ENCODE measurements around the gene ADAMTS15. TPM values are rescaled to one million over a fixed set of nuclear protein-coding genes. Genes with fewer than 3 reads are reported as not detected.

ADAMTS15 gene
- total RNA-seq, 1 donor from 2014 or later: not detected

DNA sequence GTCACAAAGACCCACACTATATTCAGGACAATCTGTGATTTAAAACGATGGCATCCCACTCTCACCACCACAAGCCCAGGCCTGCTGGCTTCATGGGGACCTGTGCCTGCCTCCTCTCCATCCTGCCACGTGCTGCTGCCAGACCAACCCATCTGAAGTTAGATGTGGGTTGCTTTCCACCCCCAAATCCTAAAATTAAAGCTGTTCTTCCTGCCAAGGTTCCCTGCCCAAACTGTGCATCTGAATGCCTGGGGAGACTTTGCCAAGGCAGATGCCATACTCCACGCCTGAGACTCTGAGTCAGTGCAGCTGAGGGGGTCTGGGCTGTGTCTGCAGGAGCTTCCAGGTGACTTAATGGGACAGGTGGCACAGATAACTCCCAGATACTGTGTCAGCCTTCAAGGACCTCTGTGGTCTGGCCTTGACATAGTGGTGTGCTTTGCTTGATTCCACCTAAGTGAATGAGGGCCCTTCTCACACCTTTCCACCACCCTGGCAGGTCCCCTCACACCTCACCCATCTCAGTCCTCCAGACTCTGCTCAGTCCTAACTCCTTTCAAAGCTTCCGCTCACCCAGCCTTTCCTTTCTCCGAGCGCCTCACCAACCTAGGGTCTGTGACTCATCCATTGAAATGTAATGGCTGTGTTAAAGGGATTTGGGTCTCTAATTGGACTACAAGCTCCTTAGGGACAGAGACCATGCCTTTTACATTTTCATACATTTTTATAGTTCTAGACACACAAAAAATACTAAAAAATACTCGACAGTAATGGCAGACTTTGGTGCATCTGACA, 38.7 kb upstream of the ADAMTS15 start:
- H3K27me3 Mint-ChIP-seq (ENCODE audit: low read depth): peaks cover 6% of the 10 kb centered on the region
- H3K27ac Mint-ChIP-seq: no peak overlapping the region
- H3K4me3 Mint-ChIP-seq (ENCODE audit: low read depth): no peak overlapping the region
- intact Hi-C loops (cut with micrococcal nuclease): no loop called here
- peaks cover 2% of the 10 kb centered on the region for H3K4me1 Mint-ChIP-seq (ENCODE audit: low read depth)
- H3K36me3 Mint-ChIP-seq (ENCODE audit: low read depth): no peaks in the 10 kb centered on the region
- DNase-seq (ENCODE audit: low spot score): no peak
- H3K9me3 Mint-ChIP-seq: no peaks in the 10 kb centered on the region

DNA sequence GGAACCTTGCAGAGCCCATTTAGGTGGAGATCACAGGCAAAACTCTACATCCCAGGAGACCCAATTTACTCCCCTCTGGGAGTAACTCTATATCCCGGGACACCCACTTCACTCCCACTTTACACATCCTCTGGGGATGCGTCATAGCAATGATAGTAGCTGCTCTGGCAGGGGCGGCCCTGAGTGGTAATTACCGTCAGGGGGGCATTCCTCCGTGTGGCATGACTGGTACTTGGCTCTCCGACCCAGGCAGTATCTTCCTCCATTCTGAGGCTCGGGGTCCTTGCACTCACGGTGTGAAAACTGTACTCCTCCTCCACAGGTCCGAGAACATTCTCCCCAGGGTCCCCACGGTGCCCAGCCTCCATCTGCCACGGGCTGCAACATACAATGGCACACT, 37.2 kb upstream of the ADAMTS15 start:
- intact Hi-C loops (cut with micrococcal nuclease): no loop called here
- no peak for DNase-seq (ENCODE audit: low spot score)
- Mint-ChIP-seq H3K36me3 (ENCODE audit: low read depth) (no peaks in the 10 kb centered on the region), H3K4me1 (ENCODE audit: low read depth) (peaks cover 2% of the 10 kb centered on the region), H3K27ac (no peak overlapping the region), H3K27me3 (ENCODE audit: low read depth) (peaks cover 6% of the 10 kb centered on the region), H3K9me3 (no peaks in the 10 kb centered on the region), H3K4me3 (ENCODE audit: low read depth) (no peak overlapping the region)

DNA sequence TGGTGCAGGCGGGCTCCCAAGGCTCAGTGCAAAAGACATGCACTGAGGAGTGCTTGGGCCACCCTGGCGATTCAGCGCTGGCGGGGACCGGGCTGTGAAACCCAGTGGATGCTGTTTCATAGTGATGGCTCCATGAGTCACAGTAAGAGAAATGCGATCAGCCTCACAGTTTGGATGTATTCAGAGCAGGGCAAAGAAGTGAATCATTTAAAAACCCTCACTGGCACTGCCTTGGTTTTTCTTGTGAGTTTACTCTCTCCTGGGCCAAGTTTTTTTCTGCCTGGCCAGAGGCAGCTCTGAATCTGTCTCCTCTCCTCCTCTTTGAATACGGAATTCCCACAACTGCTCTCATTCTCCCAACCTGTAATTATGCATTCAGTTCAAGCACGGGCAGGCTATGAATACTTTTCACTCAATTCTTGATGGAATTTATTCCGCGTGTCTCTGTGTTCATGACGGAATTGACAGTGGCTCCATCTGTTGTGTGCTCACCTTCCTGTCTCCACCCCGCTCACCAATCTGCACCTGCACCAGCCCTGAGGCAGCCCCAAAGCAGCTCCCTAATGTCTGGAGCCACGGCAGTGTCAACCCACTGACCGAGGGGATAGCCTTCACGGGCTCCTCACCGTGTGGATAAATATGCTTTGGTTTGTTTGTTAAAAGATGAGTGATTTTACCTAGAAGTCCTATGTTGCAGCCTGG, 34.9 kb upstream of the ADAMTS15 start:
- Mint-ChIP-seq H3K4me3 (ENCODE audit: low read depth) (no peak overlapping the region), H3K27ac (no peak overlapping the region), H3K27me3 (ENCODE audit: low read depth) (peaks cover 8% of the 10 kb centered on the region), H3K9me3 (no peaks in the 10 kb centered on the region), H3K4me1 (ENCODE audit: low read depth) (peaks cover 2% of the 10 kb centered on the region), H3K36me3 (ENCODE audit: low read depth) (no peaks in the 10 kb centered on the region)
- DNase-seq (ENCODE audit: low spot score): no peak
- intact Hi-C loops (cut with micrococcal nuclease): no loop called here

DNA sequence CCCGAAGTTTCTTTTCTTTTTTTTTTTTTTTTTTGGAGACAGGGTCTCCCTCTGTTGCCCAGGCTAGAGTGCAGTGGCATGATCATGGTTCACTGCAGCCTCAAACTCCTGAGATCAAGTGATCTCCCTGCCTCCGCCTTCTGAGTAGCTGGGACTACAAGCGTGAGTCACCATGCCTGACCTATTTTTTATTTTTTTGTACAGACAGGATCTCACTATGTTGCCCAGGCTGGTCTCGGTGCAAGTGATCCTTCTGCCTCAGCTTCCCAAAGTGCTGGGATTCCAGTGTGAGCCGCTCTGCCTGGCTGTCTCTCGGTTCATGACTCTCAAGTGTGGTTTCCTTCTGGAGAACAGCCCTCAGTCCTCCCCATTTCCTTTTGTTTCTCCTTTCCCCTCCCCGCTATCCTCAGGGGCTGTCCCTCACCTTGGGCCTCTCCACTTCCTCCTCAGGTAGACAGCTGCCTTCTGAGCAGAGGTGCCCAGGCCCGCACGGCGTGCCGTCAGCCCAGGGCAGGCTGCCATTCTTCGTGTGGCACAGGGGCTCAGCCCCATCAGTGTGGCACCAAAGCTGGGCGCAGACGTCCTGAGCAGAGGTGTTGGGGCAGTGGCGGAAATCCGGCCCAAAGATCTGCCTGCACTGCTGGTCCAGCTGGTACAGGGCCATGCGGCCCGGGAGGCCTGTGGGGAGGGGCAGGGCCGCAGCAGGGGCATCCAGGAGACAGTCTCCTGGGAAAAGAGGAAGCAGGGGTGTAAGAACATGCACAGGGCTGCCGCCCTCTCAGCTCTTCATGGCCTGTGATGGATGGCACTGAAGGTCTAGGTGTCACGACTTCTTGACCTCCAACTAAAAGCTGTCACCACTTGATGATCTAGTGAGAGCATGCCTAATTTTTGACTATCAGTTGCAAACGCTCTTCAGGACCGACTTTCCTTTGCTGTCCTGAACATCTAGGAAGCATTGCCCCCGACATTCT, 34.1 kb upstream of the ADAMTS15 start:
- intact Hi-C loops (cut with micrococcal nuclease): no loop called here
- Mint-ChIP-seq H3K4me3 (ENCODE audit: low read depth) (no peak overlapping the region), H3K9me3 (no peaks in the 10 kb centered on the region), H3K4me1 (ENCODE audit: low read depth) (peaks cover 2% of the 10 kb centered on the region), H3K27me3 (ENCODE audit: low read depth) (peaks cover 7% of the 10 kb centered on the region), H3K27ac (no peak overlapping the region), H3K36me3 (ENCODE audit: low read depth) (no peaks in the 10 kb centered on the region)
- DNase-seq (ENCODE audit: low spot score): no peak

DNA sequence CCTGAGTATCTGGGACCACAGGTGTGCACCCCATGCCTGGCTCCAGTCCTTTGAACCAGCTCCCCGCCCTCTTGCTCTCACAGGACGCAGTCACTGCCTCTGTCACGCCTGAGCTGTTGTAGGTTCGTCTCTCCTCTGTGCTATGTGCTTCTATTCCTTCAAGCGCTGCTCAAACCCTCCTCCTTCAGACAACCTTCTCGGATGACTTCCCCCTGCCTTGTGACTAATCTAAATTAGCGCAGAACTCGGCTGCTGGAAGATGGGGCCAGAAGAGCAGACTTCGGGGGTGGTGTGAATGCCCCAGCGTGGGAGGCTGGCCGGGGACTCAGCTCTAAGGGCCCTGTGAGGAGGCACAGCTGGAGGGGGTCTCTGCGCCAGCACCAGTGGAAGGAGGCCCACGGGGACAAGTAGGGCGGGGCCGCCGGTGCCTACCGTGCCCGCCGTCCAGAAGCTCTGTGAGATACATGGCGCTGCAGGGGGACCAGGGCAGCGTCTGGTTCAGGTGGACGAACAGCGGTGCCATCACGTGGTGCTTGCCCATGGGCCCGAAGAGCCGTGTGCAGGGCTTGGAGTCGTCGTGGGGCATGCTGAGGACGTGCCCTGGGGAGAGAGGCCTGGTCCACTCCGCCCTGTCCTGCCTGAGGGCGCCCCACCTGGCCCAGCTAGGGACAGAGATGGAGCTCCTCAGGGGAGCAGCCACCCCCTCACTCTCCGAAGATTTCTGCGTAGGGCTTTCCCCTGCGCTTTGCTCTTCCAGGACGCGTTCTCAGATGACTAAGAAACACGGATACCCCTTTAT, 32.5 kb upstream of the ADAMTS15 start:
- H3K4me1 Mint-ChIP-seq (ENCODE audit: low read depth): peaks cover 2% of the 10 kb centered on the region
- intact Hi-C loops (cut with micrococcal nuclease): no loop called here
- no peak overlapping the region for H3K4me3 Mint-ChIP-seq (ENCODE audit: low read depth)
- H3K36me3 Mint-ChIP-seq (ENCODE audit: low read depth): no peaks in the 10 kb centered on the region
- H3K27me3 Mint-ChIP-seq (ENCODE audit: low read depth): peaks cover 9% of the 10 kb centered on the region
- no peak for DNase-seq (ENCODE audit: low spot score)
- no peak overlapping the region for H3K27ac Mint-ChIP-seq
- H3K9me3 Mint-ChIP-seq: no peaks in the 10 kb centered on the region

DNA sequence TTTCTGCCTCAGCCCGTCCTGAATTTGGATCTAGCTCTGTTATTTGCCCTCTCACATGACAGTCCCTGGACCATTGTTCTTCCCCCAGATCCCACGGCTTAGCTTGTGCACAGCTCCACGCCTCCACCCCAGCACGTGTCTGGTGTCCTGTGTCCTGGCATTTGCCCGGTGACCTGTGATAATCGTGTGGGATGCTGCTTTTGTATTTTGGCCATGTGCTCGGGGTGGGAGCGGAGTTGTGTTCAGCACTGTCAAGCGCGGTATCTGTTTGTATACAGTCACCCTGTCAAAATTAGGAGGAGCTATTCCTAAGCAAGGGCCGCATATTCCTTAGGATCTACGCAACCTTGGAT, 31.9 kb upstream of the ADAMTS15 start:
- Mint-ChIP-seq H3K4me1 (ENCODE audit: low read depth) (peaks cover 2% of the 10 kb centered on the region), H3K9me3 (no peaks in the 10 kb centered on the region), H3K36me3 (ENCODE audit: low read depth) (no peaks in the 10 kb centered on the region), H3K27me3 (ENCODE audit: low read depth) (peaks cover 10% of the 10 kb centered on the region), H3K4me3 (ENCODE audit: low read depth) (no peak overlapping the region), H3K27ac (no peak overlapping the region)
- intact Hi-C loops (cut with micrococcal nuclease): no loop called here
- no peak for DNase-seq (ENCODE audit: low spot score)

DNA sequence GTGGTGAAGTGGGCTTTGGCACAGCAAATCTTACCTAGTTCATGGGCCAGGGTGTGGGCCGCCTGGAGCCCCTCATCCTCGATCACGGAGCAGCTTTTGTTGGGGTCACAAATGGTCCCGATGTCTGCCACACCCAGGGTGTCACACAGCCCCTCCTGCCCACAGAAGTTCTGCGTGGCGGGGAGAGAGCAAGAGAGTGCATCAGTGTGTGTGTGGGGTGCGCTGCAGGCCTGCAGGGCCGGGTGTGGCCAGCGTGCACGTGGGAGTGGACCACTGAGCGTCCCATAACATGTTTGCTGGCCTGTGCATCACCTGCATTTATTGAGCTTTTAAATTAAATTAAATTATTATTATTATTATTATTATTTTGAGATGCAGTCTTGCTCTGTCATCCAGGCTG, 31.5 kb upstream of the ADAMTS15 start:
- intact Hi-C loops (cut with micrococcal nuclease): no loop called here
- H3K4me1 Mint-ChIP-seq (ENCODE audit: low read depth): peaks cover 2% of the 10 kb centered on the region

DNA sequence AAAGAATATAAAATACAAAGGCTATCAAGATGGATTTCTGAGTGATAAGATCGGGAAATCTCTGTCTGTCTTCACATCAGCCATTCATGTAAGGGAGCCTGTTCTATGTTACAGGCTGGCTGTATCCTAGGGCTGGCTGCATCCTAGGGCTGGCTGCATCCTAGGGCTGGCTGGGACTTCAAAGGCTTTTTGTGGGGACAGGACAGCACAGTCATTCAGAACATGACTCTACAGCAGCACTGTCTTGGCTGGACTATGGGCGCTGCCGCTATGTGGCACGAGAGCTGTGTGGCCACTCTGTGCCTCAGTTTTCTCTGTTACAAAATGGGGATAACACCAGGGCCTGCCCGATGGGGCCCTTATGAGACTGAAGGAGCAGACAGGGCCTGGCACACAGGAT, 30.2 kb upstream of the ADAMTS15 start:
- Mint-ChIP-seq H3K36me3 (ENCODE audit: low read depth) (no peaks in the 10 kb centered on the region), H3K27ac (no peak overlapping the region), H3K4me3 (ENCODE audit: low read depth) (no peak overlapping the region), H3K27me3 (ENCODE audit: low read depth) (peaks cover 10% of the 10 kb centered on the region), H3K9me3 (no peaks in the 10 kb centered on the region), H3K4me1 (ENCODE audit: low read depth) (peaks cover 2% of the 10 kb centered on the region)
- intact Hi-C loops (cut with micrococcal nuclease): no loop called here
- no peak for DNase-seq (ENCODE audit: low spot score)

More for the DNA sequence above, 31.5 kb upstream of the ADAMTS15 start:
- H3K9me3 Mint-ChIP-seq: no peaks in the 10 kb centered on the region
- no peak overlapping the region for H3K27ac Mint-ChIP-seq
- DNase-seq (ENCODE audit: low spot score): no peak
- H3K36me3 Mint-ChIP-seq (ENCODE audit: low read depth): no peaks in the 10 kb centered on the region
- H3K4me3 Mint-ChIP-seq (ENCODE audit: low read depth): no peak overlapping the region
- H3K27me3 Mint-ChIP-seq (ENCODE audit: low read depth): peaks cover 10% of the 10 kb centered on the region

DNA sequence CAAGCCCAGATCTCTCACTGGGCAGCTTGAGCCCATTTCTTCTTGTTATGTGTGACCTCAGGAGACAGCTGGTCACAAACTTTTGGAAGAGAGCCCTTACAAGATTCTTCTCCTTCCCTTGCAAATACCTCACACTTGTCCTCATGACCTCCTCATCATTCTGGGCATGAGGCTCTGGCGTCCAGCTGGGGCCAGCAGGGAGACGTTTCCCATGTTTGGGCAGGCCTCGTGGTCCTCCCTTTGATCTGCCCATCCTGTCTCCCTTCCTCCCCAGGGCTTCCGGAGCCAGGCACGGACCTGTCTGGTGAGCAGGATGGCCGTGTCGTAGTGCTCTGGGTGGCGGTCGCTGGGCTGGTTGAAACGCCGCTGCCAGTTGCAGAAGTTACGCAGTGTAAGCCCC, 29.7 kb upstream of the ADAMTS15 start:
- intact Hi-C loops (cut with micrococcal nuclease): no loop called here
- Mint-ChIP-seq H3K36me3 (ENCODE audit: low read depth) (no peaks in the 10 kb centered on the region), H3K9me3 (no peaks in the 10 kb centered on the region), H3K4me1 (ENCODE audit: low read depth) (peaks cover 2% of the 10 kb centered on the region), H3K4me3 (ENCODE audit: low read depth) (no peak overlapping the region), H3K27me3 (ENCODE audit: low read depth) (peaks cover 9% of the 10 kb centered on the region), H3K27ac (no peak overlapping the region)
- DNase-seq (ENCODE audit: low spot score): no peak

DNA sequence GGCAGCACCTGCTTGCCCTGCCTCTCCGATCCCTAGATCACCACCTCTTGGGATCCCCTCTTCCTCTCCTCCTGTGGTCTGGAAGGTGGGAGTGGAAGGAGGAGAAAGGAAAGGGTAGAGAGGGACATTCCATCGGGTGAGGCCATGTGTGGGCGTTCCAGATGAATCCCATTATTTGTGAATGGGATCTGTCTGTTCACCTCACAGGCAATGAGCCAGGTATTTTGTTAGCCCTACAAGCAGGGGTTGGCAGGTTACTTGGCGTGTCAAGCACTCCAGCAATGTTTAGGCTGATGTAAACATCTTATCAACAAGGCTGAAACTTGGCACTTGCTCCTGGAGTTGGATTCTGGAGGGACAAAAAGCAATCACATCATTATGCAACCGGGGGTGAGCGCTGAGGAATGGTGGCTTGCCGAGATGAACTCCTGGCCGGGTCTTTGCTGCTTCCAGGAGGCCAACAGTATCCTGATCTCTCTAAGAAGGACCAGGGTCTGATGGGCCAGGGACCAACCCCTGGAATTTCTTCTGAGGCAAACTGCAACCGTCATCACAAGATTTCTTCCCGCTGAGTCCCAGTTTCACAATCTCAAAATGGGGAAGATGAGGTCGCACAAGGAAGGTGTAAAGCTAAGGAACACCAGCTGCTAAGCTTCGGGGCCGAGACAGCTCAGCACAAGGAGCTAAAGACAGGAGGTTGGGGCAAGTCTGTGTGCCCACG, 27.8 kb upstream of the ADAMTS15 start:
- DNase-seq (ENCODE audit: low spot score): no peak
- Mint-ChIP-seq H3K4me3 (ENCODE audit: low read depth) (no peak overlapping the region), H3K4me1 (ENCODE audit: low read depth) (no peaks in the 10 kb centered on the region), H3K9me3 (no peaks in the 10 kb centered on the region), H3K27ac (no peak overlapping the region), H3K36me3 (ENCODE audit: low read depth) (no peaks in the 10 kb centered on the region), H3K27me3 (ENCODE audit: low read depth) (peaks cover 9% of the 10 kb centered on the region)
- intact Hi-C loops (cut with micrococcal nuclease): no loop called here

DNA sequence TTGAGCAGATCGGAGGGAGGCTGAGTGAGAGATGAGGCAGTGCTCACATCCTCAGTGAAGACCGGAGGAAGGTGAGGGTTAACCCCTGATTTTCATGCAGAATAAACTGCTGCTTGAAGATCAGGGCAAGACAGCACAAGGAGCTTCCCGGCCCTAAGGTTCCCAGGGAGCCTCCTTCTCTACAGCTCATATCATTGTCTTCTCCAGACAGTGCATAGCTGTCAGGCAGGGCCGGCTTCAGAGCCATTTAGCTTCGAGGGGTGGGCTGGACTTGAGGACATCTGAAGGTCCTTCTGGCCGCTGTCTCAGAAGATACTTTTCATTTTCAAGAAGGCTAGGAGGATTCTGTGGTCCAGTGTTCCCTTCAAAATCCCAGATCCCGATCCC, 27.3 kb upstream of the ADAMTS15 start:
- Mint-ChIP-seq H3K9me3 (no peaks in the 10 kb centered on the region), H3K36me3 (ENCODE audit: low read depth) (no peaks in the 10 kb centered on the region), H3K4me3 (ENCODE audit: low read depth) (no peak overlapping the region), H3K27ac (no peak overlapping the region), H3K27me3 (ENCODE audit: low read depth) (peaks cover 14% of the 10 kb centered on the region), H3K4me1 (ENCODE audit: low read depth) (no peaks in the 10 kb centered on the region)
- intact Hi-C loops (cut with micrococcal nuclease): no loop called here
- DNase-seq (ENCODE audit: low spot score): no peak

DNA sequence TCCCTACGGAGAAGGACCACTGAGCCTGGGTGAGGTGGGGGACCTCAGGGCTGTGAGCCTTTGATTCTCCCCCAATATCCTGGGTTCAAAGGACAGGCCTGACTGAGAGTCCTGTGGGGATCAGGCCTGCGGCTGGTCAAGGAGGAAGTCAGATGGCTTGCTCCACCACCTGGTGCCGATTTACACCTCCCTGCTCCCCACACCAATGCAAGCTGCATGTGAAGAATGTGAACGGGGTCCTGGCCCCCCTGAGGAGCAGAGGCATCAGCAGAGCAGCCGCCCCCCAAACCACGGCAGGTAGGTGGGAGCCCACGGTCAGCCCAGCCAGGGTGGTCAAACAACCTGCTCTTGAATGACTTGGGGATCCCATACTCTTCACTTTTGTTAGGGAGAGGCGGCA, 26.7 kb upstream of the ADAMTS15 start:
- no peaks in the 10 kb centered on the region for H3K4me1 Mint-ChIP-seq (ENCODE audit: low read depth)
- intact Hi-C loops (cut with micrococcal nuclease): no loop called here
- no peak for DNase-seq (ENCODE audit: low spot score)
- H3K4me3 Mint-ChIP-seq (ENCODE audit: low read depth): no peak overlapping the region
- H3K27ac Mint-ChIP-seq: no peak overlapping the region
- H3K27me3 Mint-ChIP-seq (ENCODE audit: low read depth): peaks cover 17% of the 10 kb centered on the region
- no peaks in the 10 kb centered on the region for H3K9me3 Mint-ChIP-seq
- no peaks in the 10 kb centered on the region for H3K36me3 Mint-ChIP-seq (ENCODE audit: low read depth)

All from activated T-helper 2 cell treated with anti-CD3 and anti-CD28 coated beads, Interferon-gamma antibody, Interleukin-2, Interleukin-4, amounts not matched to agents 10 μg/mL and 5 μg/mL and 100 μg/mL, durations not matched to agents 14 hours and 24 hours and 36 hours (primary cell).